Uterus (tissue), 4 donors: ENCODE measurements around the gene NES. TPM values are rescaled to one million over a fixed set of nuclear protein-coding genes. Genes with fewer than 3 reads are reported as not detected.

ENCODE experiments used
- DNase-seq, 2 donors: peaks; one replicate each; pipeline ENCODE4 v3.0.0-alpha.2; 2019 to 2020
- H3K27ac ChIP-seq, 2 donors: fragments of 200-600 bp; sonication (generic); 1 replicate in 1 of 2; 2 replicates in 1 of 2; pipeline ENCODE4 v1.5.1; 2016 to 2018
- H3K27me3 ChIP-seq, 2 donors: fragments of 200-600 bp; sonication (generic); one replicate each; pipeline ENCODE4 v1.5.1; 2018 to 2019; ENCODE audit warnings: control low read depth in 1 of 2
- H3K36me3 ChIP-seq, 2 donors: fragments of 200-600 bp; sonication (generic); one replicate each; pipeline ENCODE4 v1.5.1; 2019; ENCODE audit warnings: control low read depth in 1 of 2
- H3K4me1 ChIP-seq, 2 donors: fragments of 200-600 bp; sonication (generic); one replicate each; pipeline ENCODE4 v1.5.1; 2018 to 2019; ENCODE audit warnings: control low read depth in 1 of 2
- H3K4me3 ChIP-seq, 2 donors: fragments of 200-600 bp; sonication (generic); 1 replicate in 1 of 2; 2 replicates in 1 of 2; pipeline ENCODE4 v1.5.1; 2018 to 2019; ENCODE audit warnings: mild to moderate bottlenecking in 1 of 2
- H3K9me3 ChIP-seq, 2 donors: fragments of 200-600 bp; sonication (generic); one replicate each; pipeline ENCODE4 v1.5.1; 2019; ENCODE audit warnings: control low read depth in 1 of 2
- POLR2A ChIP-seq, 2 donors: fragments of 450-650 bp; IDR thresholded peaks; one replicate each; pipeline ENCODE4 v1.6.1; 2016; ENCODE audit warnings: antibody characterized with exemption in 2 of 2, mild to moderate bottlenecking in 1 of 2, moderate library complexity in 1 of 2
- intact Hi-C: fragments of 100-400 bp; cut with DNase I; formaldehyde crosslinking; loops from one replicate; pipeline ENCODE4 v1.15.1; 2023; ENCODE audit warnings: low total_unique reads
- total RNA-seq, 4 donors: library from RNA; depleted of rRNA in 3 of 4; stranded (reverse); fragments of >200 nt in 3 of 4; gene quantifications; one replicate each; pipeline versions ENCODE4 v1.1.0 to v1.2.4, GENCODE V29; 2014 to 2023
- TF ChIP-seq, protein P1 (sequence below), 4 experiments: fragments of 200-600 bp in 2 of 4; fragments of 450-650 bp in 2 of 4; sonication (generic) in 2 of 4; IDR thresholded peaks; one replicate each; pipeline ENCODE4 v1.5.1; 2016 to 2019; ENCODE audit warnings: antibody characterized with exemption in 4 of 4, mild to moderate bottlenecking in 2 of 4, moderate library complexity in 1 of 4
- donor health status: DM: yes; HTN: yes; CAD: no.

The NES gene
- total RNA-seq, 4 donors from 2014 or later, result 9.7 to 70.9 (median 34.5) TPM

DNA sequence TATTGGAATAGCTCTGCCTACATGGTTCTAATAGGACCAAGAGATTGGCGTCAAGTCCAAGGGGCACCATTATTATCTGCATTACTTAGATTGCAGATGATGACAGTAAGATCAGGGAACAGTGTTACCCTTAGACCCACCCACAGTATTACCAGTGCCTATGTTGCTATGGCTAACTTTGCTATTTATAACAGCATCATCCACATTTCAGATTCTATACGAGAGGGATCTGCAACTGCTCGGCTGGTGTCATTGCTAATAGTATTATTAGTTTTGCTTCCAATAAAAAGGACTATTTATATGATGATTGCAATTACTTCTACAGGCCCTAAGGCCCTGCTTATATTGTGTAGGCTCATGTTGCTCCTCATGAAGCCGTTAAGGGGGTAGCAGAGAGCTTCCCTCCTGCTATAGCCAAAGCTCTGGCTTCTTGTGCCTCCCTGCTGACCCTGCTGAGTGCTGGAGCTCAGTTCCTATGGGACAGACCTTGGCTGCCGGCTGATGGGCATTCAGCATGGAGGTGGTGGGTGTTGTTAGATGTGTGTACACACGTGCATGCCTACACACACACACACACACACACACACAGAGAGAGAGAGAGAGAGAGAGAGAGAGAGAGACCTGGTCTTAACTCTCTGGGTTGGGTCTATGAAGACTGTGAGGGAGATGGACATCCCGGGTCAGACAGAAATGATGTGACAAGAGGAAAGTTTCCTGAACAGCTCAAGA lies 34.0 kb downstream of the NES start:
- H3K27ac ChIP-seq, result no peak overlapping the region
- no peaks in the 10 kb centered on the region for H3K27me3 ChIP-seq
- intact Hi-C loops, result no loop called here
- peaks cover 0 to 16% of the 10 kb centered on the region in 2 donors for H3K4me1 ChIP-seq
- TF ChIP-seq POLR2A (IDR thresholded peaks at IDR 0.05), result no peak
- TF ChIP-seq, protein P1, sequence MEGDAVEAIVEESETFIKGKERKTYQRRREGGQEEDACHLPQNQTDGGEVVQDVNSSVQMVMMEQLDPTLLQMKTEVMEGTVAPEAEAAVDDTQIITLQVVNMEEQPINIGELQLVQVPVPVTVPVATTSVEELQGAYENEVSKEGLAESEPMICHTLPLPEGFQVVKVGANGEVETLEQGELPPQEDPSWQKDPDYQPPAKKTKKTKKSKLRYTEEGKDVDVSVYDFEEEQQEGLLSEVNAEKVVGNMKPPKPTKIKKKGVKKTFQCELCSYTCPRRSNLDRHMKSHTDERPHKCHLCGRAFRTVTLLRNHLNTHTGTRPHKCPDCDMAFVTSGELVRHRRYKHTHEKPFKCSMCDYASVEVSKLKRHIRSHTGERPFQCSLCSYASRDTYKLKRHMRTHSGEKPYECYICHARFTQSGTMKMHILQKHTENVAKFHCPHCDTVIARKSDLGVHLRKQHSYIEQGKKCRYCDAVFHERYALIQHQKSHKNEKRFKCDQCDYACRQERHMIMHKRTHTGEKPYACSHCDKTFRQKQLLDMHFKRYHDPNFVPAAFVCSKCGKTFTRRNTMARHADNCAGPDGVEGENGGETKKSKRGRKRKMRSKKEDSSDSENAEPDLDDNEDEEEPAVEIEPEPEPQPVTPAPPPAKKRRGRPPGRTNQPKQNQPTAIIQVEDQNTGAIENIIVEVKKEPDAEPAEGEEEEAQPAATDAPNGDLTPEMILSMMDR (IDR thresholded peaks at IDR 0.05), result no peak
- H3K9me3 ChIP-seq, result no peaks in the 10 kb centered on the region
- no peak overlapping the region for H3K4me3 ChIP-seq
- no peak for DNase-seq
- no peaks in the 10 kb centered on the region for H3K36me3 ChIP-seq

DNA sequence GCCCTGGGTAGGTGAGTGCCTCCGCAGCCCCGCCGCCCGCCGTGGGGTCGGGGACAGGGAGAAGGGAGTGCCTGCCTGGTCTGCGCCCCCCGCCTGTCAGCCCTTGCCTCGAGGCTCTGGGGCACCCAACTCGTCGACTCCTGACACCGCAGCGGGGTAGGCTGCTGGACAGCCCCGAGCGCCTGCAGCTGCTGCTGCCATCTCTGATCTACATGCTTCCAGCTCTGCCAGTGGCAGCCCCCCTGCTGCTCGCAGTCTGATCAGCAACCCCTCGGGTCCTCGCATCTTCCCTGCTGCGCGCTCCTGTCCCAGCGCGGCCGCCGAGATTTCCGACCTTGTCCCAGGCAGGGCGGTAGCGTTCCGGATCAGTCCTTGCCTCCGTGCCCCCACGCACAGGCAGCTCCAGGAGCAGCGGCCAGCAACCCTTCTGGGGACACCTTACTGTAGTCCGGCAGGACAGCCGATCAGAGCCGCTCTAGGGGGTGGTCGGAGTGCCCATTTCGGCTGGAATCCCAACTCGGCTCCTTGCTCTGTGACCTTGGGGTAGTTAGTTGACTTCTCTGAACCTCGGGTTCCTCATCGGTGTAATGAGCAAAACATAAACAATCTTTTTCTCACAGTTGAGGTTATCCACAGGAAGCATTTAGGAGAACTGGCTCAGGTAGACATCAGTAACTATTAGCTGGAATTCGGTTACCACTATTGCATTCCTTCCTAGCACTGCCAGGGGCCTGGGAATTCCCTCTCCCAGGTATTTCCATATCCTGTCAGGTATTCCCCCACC lies 34.8 kb downstream of the NES start:
- H3K4me3 ChIP-seq, result peak overlapping the region; percentile 27 to 29
- no peaks in the 10 kb centered on the region for H3K36me3 ChIP-seq
- no peak for DNase-seq
- H3K4me1 ChIP-seq, result peaks cover 0 to 17% of the 10 kb centered on the region in 2 donors
- TF ChIP-seq, protein P1 (IDR thresholded peaks at IDR 0.05), result no peak
- peak overlapping the region in 1 of 2 donors; percentile 10 for H3K27ac ChIP-seq
- no peaks in the 10 kb centered on the region for H3K27me3 ChIP-seq
- H3K9me3 ChIP-seq, result no peaks in the 10 kb centered on the region
- intact Hi-C loops, result no loop called here

DNA sequence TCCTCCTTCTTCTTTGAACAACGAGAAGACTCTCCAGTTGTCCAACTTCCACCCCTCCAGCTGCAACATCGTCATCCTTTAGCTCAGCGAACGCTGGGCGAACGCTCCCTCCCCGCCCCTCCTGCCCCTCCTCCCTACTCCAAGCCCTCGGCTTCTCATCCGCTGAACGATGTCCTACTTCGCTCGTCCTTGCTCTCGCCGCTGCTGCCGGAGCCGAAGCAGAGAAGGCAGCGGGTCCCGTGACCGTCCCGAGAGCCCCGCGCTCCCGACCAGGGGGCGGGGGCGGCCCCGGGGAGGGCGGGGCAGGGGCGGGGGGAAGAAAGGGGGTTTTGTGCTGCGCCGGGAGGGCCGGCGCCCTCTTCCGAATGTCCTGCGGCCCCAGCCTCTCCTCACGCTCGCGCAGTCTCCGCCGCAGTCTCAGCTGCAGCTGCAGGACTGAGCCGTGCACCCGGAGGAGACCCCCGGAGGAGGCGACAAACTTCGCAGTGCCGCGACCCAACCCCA lies 35.4 kb downstream of the NES start, which contains the start of gene BCAN:
Gene BCAN, plus strand, starts transcription at position 357 of the 504 bp plus-strand sequence. CDS start 3,938 bp downstream, outside the sequence.
- H3K4me3 ChIP-seq, result peak within 1 kb of the TSS; percentile 27 to 29
- H3K36me3 ChIP-seq, result no peaks in the 10 kb centered on the region
- H3K9me3 ChIP-seq, result no peaks in the 10 kb centered on the region
- H3K27me3 ChIP-seq, result no peaks in the 10 kb centered on the region
- intact Hi-C loops, result no loop called here
- TF ChIP-seq POLR2A (IDR thresholded peaks at IDR 0.05), result no peak
- TF ChIP-seq, protein P1 (IDR thresholded peaks at IDR 0.05), result no peak
- H3K4me1 ChIP-seq, result peaks cover 0 to 17% of the 10 kb centered on the region in 2 donors
- DNase-seq, result peak; percentile 50 to 61
- H3K27ac ChIP-seq, result peak within 1 kb of the TSS; percentile 10 to 31

DNA sequence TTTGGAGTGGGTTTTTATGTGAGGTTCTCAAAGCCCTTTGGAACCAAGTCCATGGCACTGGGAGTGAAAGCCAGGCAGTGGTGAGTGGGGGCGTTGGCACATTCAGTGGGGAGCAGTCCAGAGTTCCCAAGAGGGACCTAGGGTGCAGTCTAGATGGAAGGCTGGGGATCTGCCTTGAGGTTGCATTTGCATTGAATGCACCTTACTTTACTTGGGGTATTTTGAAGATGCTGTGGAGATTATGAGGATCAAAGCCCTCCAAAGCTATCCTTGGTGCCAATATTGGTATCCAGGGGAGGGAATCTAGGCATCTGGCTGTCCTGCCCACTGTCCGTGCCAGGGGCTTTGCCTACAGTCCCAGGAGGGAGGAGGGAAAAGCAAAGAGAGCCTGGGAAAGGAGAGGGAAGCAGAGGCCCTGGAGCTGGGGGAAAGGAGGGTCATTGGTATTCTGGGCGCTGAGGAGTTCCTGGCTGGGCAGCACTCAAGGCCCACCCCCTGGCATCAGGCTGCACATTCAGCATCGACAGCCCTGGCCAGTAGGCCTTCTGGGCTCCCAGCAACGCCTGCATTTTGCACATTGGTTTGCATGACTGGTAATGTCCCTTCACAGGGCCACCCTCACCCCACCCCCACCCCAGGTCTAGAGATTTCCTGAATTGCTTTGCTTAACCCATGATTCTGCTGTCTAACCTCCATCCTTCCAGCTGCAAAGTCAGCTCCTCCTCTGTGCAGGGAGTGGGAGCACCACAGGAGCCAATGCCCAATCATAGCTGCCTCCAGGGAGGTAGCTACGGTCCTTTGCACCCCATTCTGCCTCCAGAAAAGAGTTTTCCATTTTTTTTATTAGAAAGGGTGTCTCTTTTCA lies 36.1 kb downstream of the NES start:
- H3K27ac ChIP-seq, result peak overlapping the region; percentile 10 to 31
- intact Hi-C loops, result no loop called here
- no peak for DNase-seq
- no peaks in the 10 kb centered on the region for H3K36me3 ChIP-seq
- H3K27me3 ChIP-seq, result no peaks in the 10 kb centered on the region
- TF ChIP-seq, protein P1 (IDR thresholded peaks at IDR 0.05), result no peak
- TF ChIP-seq POLR2A (IDR thresholded peaks at IDR 0.05), result no peak
- no peaks in the 10 kb centered on the region for H3K9me3 ChIP-seq
- H3K4me1 ChIP-seq, result peaks cover 0 to 17% of the 10 kb centered on the region in 2 donors
- peak overlapping the region in 1 of 2 donors; percentile 27 for H3K4me3 ChIP-seq
